CD4-positive, alpha-beta T cell treated with Interleukin-12 subunit alpha and Interleukin-12 subunit beta, for 1 hour (primary cell): Measurements from ENCODE around the gene ARHGAP26.

Source experiments
- DNase-seq: peaks from one replicate; pipeline ENCODE4 v3.0.0-alpha.2; 2020

The ARHGAP26 gene

GRCh38 chr5:142816531-142817430 is 46.6 kb downstream of the ARHGAP26 start:
- no peak for DNase-seq

- no peak for DNase-seq
Observed at GRCh38 chr5:142817949-142818431, 47.8 kb downstream of the ARHGAP26 start.

- DNase-seq = no peak
Observed at GRCh38 chr5:142819292-142819691, 49.1 kb downstream of the ARHGAP26 start.

- no peak for DNase-seq
Observed at GRCh38 chr5:142819825-142820224, 49.6 kb downstream of the ARHGAP26 start.

GRCh38 chr5:142820447-142820846 is 50.3 kb downstream of the ARHGAP26 start:
- no peak for DNase-seq

- DNase-seq = no peak
Observed at GRCh38 chr5:142821034-142821732, 51.0 kb downstream of the ARHGAP26 start.

GRCh38 chr5:142821733-142822487 is 51.7 kb downstream of the ARHGAP26 start:
- DNase-seq = peak; percentile 13

GRCh38 chr5:142823126-142823525 is 52.9 kb downstream of the ARHGAP26 start:
- DNase-seq = no peak

GRCh38 chr5:142823806-142824205 is 53.6 kb downstream of the ARHGAP26 start:
- no peak for DNase-seq

GRCh38 chr5:142824391-142824790 is 54.2 kb downstream of the ARHGAP26 start:
- no peak for DNase-seq

GRCh38 chr5:142825378-142826089 is 55.4 kb downstream of the ARHGAP26 start:
- no peak for DNase-seq

- DNase-seq = no peak
Observed at GRCh38 chr5:142826093-142826492, 55.9 kb downstream of the ARHGAP26 start.

GRCh38 chr5:142826741-142827492 is 56.7 kb downstream of the ARHGAP26 start:
- peak; percentile 24 for DNase-seq

- DNase-seq = no peak
Observed at GRCh38 chr5:142827934-142828576, 57.9 kb downstream of the ARHGAP26 start.

GRCh38 chr5:142828797-142829535 is 58.8 kb downstream of the ARHGAP26 start:
- no peak for DNase-seq

- no peak for DNase-seq
Observed at GRCh38 chr5:142829801-142830220, 59.6 kb downstream of the ARHGAP26 start.

- no peak for DNase-seq
Observed at GRCh38 chr5:142830241-142831008, 60.2 kb downstream of the ARHGAP26 start.

GRCh38 chr5:142831009-142831383 is 60.8 kb downstream of the ARHGAP26 start:
- DNase-seq = no peak

GRCh38 chr5:142832263-142832662 is 62.1 kb downstream of the ARHGAP26 start:
- DNase-seq = no peak
